Activated CD8-positive, alpha-beta memory T cell treated with anti-CD3 and anti-CD28 coated beads, Interleukin-2, amount 10 ng/mL, durations not matched to agents 7 days and 5 days (primary cell): ENCODE results near the gene DNAJC7. TPM values are rescaled to one million over a fixed set of nuclear protein-coding genes. Genes with fewer than 3 reads are reported as not detected.
"Not testable (repeated sequence)": the region's sequence is repeated elsewhere in the genome, so short reads cannot be mapped to it uniquely, and the experiment has no call there.

Experiments
- ATAC-seq: fragments of 150-1000 bp; cut with Tn5 transposase; one replicate; pipeline ENCODE4 v1.10.0; 2021; ENCODE audit warnings: moderate library complexity
- CTCF ChIA-PET: fragments of 350-600 bp; sonication (Branson Sonifier 250); formaldehyde crosslinking; loops from one replicate; lab custom pipeline; 2021; ENCODE audit warnings: antibody characterized with exemption; lab: Charles Lee
- DNase-seq: peaks from one replicate; pipeline ENCODE4 v3.0.0-alpha.2; 2020
- H3K27ac Mint-ChIP-seq: one replicate; pipeline ENCODE4 v1.8.0; 2021; ENCODE audit warnings: mild to moderate bottlenecking, mixed read lengths
- H3K27me3 Mint-ChIP-seq: one replicate; pipeline ENCODE4 v1.8.0; 2021; ENCODE audit warnings: mixed read lengths
- H3K36me3 Mint-ChIP-seq: one replicate; pipeline ENCODE4 v1.8.0; 2021; ENCODE audit warnings: mild to moderate bottlenecking, mixed read lengths
- H3K4me1 Mint-ChIP-seq: one replicate; pipeline ENCODE4 v1.8.0; 2021; ENCODE audit warnings: mixed read lengths
- H3K4me3 Mint-ChIP-seq: one replicate; pipeline ENCODE4 v1.8.0; 2021; ENCODE audit warnings: mild to moderate bottlenecking, moderate library complexity, mixed read lengths
- H3K9me3 Mint-ChIP-seq: one replicate; pipeline ENCODE4 v1.8.0; 2022; ENCODE audit warnings: low read depth, mixed read lengths
- total RNA-seq, 2 experiments: library from RNA; stranded (reverse); gene quantifications; one replicate each; pipeline ENCODE4 v1.2.3, GENCODE V29; 2021

The DNAJC7 gene
- total RNA-seq, 2 experiments from 2014 or later = 89.1 to 97.0 TPM

DNA sequence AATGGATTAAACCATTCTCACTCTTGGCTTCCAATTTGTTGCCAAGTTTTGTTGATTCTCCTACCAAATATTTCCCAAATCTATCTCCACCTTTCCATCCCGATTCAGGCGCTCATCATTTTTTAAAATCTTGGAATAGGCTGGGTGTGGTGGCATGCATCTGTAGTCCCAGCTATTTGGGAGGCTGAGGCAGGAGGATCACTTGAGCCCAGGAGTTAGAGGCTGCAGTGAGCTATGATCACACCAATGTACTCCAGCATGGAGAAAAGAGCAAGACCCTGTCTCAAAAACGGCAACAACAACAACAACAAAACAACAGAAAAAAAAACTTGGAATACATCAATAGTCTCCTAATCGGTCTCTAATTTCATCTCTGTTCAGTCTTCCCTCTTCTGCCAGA is 1.7 kb upstream of the DNAJC7 start:
- CTCF ChIA-PET = interaction anchor here (1.0 to 7.7 kb wide), 19 partner anchors 31 to 230 kb away, joined by 3 to 87 read pairs (median 5); partner anchors contain the start of genes ACLY, CNP, DHX58 and HCRT
- peak overlapping the region; percentile 53 for H3K27ac Mint-ChIP-seq

DNA sequence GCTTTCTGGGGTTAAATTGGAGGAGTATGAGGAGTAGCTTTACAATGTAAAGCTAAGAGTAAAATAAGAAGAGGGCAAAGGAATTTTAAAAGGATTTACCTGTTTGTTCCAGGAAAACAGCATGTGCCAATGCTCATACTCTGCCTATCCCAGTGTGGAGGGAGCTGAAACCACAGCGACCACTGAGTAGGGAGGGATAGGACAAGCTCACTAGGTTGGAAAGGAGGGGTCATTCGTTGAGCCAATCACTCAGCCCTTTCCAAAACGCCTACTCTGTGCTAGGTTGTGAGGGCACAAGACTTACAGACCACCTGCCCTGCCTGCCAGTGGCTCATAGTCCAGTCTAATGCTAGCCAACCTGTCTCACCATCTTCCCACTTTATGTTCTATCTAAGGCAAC is 1.1 kb upstream of the DNAJC7 start:
- Mint-ChIP-seq H3K36me3 (peaks cover 12% of the 10 kb centered on the region), H3K27me3 (no peaks in the 10 kb centered on the region)

More for the DNA sequence above, 1.7 kb upstream of the DNAJC7 start:
- H3K4me3 Mint-ChIP-seq = peak overlapping the region; percentile 93
- H3K4me1 Mint-ChIP-seq = peaks cover 54% of the 10 kb centered on the region
- H3K27me3 Mint-ChIP-seq = no peaks in the 10 kb centered on the region
- DNase-seq (no peak), ATAC-seq (no peak)
- H3K9me3 Mint-ChIP-seq = no peaks in the 10 kb centered on the region
- H3K36me3 Mint-ChIP-seq = peaks cover 15% of the 10 kb centered on the region

DNA sequence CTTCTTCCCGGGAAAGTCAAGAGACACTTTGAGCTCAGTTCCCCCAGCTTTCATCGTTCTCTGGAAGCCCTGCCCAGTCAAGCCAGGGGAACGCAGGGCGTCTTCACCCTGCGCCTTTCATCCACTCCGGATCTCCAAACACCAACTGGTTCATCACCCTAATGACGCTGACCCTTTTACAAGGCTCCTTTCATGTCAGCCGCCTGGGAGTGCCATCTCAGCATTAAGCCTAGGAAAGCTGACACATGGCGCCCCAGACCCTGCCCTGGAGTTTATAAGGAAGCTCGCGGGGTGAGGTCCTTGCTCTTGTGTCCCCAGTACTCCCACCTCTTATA is 594 bp upstream of the DNAJC7 start:
- peaks cover 61% of the 10 kb centered on the region for H3K4me1 Mint-ChIP-seq

More for the DNA sequence above, 1.1 kb upstream of the DNAJC7 start:
- H3K27ac Mint-ChIP-seq = peak overlapping the region; percentile 96
- ATAC-seq (no peak), DNase-seq (no peak)
- peaks cover 58% of the 10 kb centered on the region for H3K4me1 Mint-ChIP-seq
- H3K9me3 Mint-ChIP-seq = no peaks in the 10 kb centered on the region
- CTCF ChIA-PET = interaction anchor here (0.8 to 7.7 kb wide), 19 partner anchors 8 to 385 kb away, joined by 3 to 87 read pairs (median 4); partner anchors contain the start of genes ACLY, CNP, DHX58 and HCRT
- H3K4me3 Mint-ChIP-seq = peak overlapping the region; percentile 93

DNA sequence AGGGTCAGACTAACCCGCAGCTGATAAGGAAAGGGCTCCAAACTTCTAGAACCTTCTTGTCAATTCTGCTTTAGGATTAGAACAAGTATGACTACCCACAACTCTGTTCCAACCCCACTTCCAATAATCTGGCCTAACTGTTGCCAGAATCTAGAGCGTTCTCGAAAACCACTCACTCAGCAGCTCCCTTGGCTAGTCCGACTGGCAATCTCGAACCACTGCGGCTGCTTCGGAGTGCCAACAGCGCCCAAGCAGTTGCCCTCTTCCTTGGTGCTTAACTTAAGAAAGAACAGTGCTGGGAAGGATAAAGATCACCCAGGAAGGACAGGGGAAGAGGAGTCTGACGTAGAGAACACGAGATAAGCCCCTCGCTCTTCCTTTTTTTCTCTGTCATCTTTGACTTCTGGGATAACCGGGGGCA is 818 bp downstream of the DNAJC7 start:
- CTCF ChIA-PET = interaction anchor here (0.9 to 7.7 kb wide), 15 partner anchors 9 to 165 kb away, joined by 3 to 87 read pairs (median 4); partner anchors contain the start of genes ACLY, CNP, DHX58 and ODAD4
- no peak for ATAC-seq
- H3K36me3 Mint-ChIP-seq = peaks cover 11% of the 10 kb centered on the region
- H3K4me3 Mint-ChIP-seq = peak overlapping the region; percentile 93
- H3K4me1 Mint-ChIP-seq = peaks cover 64% of the 10 kb centered on the region
- peak; percentile 53 for DNase-seq
- peak overlapping the region; percentile 96 for H3K27ac Mint-ChIP-seq
- no peaks in the 10 kb centered on the region for H3K9me3 Mint-ChIP-seq
- no peaks in the 10 kb centered on the region for H3K27me3 Mint-ChIP-seq

More for the DNA sequence above, 594 bp upstream of the DNAJC7 start:
- no peak for DNase-seq
- no peaks in the 10 kb centered on the region for H3K27me3 Mint-ChIP-seq
- H3K4me3 Mint-ChIP-seq = peak overlapping the region; percentile 93
- peak overlapping the region; percentile 96 for H3K27ac Mint-ChIP-seq
- CTCF ChIA-PET = interaction anchor here (0.8 to 7.7 kb wide), 26 partner anchors 7 to 385 kb away, joined by 3 to 87 read pairs (median 4); partner anchors contain the start of genes ACLY, CNP, DHX58 and HCRT
- peaks cover 15% of the 10 kb centered on the region for H3K36me3 Mint-ChIP-seq
- no peaks in the 10 kb centered on the region for H3K9me3 Mint-ChIP-seq
- ATAC-seq = peak; percentile 7

DNA sequence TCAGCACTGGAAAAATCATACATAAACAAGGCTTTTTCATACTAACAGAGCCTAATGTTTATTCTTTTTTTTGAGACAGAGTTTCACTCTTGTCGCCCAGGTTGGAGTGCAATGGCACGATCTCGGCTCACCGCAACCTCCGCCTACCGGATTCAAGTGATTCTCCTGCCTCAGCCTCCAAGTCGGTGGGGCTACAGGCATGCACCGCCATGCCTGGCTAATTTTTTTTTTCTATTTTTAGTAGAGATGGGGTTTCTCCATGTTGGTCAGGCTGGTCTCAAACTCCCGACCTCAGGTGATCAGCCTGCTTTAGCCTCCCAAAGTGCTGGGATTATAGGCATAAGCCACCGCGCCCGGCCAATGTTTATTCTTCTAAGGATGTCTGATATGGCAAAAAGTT is 3.5 kb downstream of the DNAJC7 start:
- CTCF ChIA-PET = interaction anchor here (2.2 kb wide), 1 partner anchor 12 kb away, joined by 7 read pairs; no protein-coding TSS in a partner anchor
- ATAC-seq, DNase-seq, H3K9me3 Mint-ChIP-seq, H3K4me3 Mint-ChIP-seq, H3K27me3 Mint-ChIP-seq: not testable (repeated sequence)
- Mint-ChIP-seq H3K36me3 (peaks cover 24% of the 10 kb centered on the region), H3K27ac (peak overlapping the region; percentile 10), H3K4me1 (peaks cover 65% of the 10 kb centered on the region)

DNA sequence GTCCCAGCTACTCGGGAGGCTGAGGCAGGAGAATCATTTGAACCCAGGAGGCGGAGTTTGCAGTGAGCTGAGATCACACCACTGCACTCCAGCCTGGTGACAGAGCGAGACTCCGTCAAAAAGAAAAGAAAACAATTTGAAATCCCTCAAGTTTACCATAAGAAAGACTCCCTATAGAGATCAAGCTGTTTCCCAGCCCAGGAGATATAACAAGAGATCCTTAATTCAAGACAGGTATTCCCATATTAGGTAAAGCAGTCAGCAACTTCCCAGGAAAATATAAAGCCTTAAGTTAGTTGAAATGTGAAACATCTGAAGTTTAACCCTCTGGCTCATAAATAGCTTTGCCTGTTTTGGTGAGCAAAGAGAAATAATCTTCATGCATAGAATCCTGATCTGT is 4.9 kb downstream of the DNAJC7 start:
- Mint-ChIP-seq H3K4me1 (peaks cover 54% of the 10 kb centered on the region), H3K36me3 (peaks cover 24% of the 10 kb centered on the region)
- H3K4me3 Mint-ChIP-seq, H3K9me3 Mint-ChIP-seq, ATAC-seq, H3K27me3 Mint-ChIP-seq, DNase-seq, H3K27ac Mint-ChIP-seq: not testable (repeated sequence)
- CTCF ChIA-PET = interaction anchor here (1.0 to 2.2 kb wide), 2 partner anchors 12 to 13 kb away, joined by 4 to 7 read pairs; no protein-coding TSS in a partner anchor

DNA sequence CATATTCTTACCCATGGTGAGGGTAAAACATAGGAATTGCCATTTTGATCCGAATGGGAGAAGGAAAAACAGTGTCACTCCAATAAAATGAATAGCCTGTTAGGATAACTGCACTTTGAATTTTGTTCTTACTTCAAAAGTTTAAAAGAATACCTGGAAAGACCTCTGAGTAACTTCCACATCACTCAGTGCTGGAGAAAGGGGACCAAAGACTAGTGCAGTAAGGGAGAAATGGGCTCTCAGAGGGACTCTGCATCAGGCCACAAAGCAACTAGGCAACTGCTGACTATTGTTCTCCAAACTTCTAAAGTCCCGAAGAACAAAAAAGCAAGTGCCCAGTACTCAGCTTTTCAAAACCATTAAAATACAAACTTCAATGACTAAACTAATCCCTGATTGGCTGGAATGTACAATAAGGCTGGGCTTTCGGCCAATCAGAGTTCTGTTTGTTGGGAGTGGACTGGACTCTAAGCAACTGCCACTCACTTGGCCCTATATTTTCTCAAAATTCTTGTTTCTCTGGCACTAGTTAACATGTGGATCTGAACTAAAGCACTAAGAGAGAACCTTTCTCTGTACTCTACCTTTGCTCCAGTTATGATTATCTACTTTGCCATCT is 6.2 kb downstream of the DNAJC7 start:
- H3K27me3 Mint-ChIP-seq = no peaks in the 10 kb centered on the region
- CTCF ChIA-PET = no interaction called here
- ATAC-seq (no peak), DNase-seq (no peak)
- H3K4me3 Mint-ChIP-seq = no peak overlapping the region
- H3K27ac Mint-ChIP-seq = no peak overlapping the region
- H3K36me3 Mint-ChIP-seq = peaks cover 26% of the 10 kb centered on the region
- peaks cover 53% of the 10 kb centered on the region for H3K4me1 Mint-ChIP-seq
- H3K9me3 Mint-ChIP-seq = no peaks in the 10 kb centered on the region

DNA sequence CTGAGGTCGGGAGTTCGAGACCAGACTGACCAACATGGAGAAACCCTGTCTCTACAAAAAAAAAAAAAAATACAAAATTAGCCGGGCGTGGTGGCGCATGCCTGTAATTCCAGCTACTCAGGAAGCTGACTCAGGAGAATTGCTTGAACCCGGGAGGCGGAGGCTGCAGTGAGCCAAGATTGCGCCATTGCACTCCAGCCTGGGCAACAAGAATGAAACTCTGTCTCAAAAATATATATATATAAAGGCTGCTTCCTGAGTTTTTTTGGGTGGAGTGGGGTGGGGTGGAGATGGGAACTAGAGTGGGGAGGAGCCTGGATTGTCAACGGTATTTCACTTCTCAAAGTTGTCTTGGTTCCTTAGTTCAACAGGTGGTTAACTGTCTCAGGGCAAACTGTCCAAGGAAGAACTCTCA is 7.0 kb downstream of the DNAJC7 start:
- CTCF ChIA-PET, H3K27me3 Mint-ChIP-seq, DNase-seq, ATAC-seq, H3K27ac Mint-ChIP-seq, H3K4me3 Mint-ChIP-seq, H3K9me3 Mint-ChIP-seq: not testable (repeated sequence)
- Mint-ChIP-seq H3K4me1 (peaks cover 47% of the 10 kb centered on the region), H3K36me3 (peaks cover 26% of the 10 kb centered on the region)

DNA sequence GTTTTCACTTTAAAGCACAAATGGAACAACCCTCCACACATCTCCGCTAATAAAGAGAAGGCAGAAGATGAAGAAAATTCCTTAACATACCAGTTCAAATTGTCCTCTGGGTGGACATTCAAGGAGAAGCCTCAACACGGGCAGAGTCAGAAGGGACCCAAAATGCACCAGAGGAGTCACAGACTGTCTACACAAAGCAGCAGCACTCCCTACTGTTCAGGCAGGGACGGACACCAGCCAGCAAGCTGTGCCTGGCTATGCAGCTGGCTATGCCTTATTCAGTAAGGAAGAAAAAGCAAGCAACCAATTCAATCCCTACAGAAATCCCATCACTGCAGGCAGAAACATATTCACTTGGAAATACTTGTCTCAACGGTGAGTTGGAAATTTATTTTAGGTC is 8.1 kb downstream of the DNAJC7 start:
- no peaks in the 10 kb centered on the region for H3K27me3 Mint-ChIP-seq
- peaks cover 50% of the 10 kb centered on the region for H3K4me1 Mint-ChIP-seq
- no peak overlapping the region for H3K4me3 Mint-ChIP-seq
- ATAC-seq = no peak
- CTCF ChIA-PET = interaction anchor here (0.7 to 1.0 kb wide), 4 partner anchors 11 to 76 kb away, joined by 3 to 4 read pairs (median 3); partner anchors contain the start of gene NKIRAS2
- H3K36me3 Mint-ChIP-seq = peaks cover 26% of the 10 kb centered on the region
- DNase-seq = no peak
- H3K27ac Mint-ChIP-seq = no peak overlapping the region
- H3K9me3 Mint-ChIP-seq = no peaks in the 10 kb centered on the region

DNA sequence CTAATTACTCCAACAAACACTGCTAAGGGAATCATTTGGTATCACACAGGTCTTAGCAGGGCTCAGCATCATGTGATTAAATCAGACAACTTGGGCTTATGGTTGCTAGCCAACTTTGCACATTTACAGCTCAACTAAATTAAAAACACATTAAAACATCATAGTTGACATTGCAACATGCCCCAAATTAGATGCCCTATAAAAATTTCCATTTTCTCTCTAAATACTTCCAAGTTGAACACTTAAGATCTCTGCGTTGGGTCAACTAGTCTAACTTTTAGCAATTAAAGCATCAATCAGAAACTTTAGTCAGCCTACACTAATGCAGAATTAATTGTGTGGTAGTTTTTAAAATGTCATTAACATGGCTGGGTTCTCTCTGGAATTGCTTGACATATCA is 12.1 kb downstream of the DNAJC7 start:
- no peak overlapping the region for H3K4me3 Mint-ChIP-seq
- no peaks in the 10 kb centered on the region for H3K9me3 Mint-ChIP-seq
- ATAC-seq (no peak), DNase-seq (no peak)
- CTCF ChIA-PET = interaction anchor here (1.1 to 1.8 kb wide), 4 partner anchors 10 to 176 kb away, joined by 3 to 6 read pairs (median 4); partner anchors contain the start of genes DNAJC7 and KCNH4
- H3K27me3 Mint-ChIP-seq = no peaks in the 10 kb centered on the region
- H3K27ac Mint-ChIP-seq = no peak overlapping the region
- peaks cover 32% of the 10 kb centered on the region for H3K36me3 Mint-ChIP-seq
- peaks cover 28% of the 10 kb centered on the region for H3K4me1 Mint-ChIP-seq

DNA sequence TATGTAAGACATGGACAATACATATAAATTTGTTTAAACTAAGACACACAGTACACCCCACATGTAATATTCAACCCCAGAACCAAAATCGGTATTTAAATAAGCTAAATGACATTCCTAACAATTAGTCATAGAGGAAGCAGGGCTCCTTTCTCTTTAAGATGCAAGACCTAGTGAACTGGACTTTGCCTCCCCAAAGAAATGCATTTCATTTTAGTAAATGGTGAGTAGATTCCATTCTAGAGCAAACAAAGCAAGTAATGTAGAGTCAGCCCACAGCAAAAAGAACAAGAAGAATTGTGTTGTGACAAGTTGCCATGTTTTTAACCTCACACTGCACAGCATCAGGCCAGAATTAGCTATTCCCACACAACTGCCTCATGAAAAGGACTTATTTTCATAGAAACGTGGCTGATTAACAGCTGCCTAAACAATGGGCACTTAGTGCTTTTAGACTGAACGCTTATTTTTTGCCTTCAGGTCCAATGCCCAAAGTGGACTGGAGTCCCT is 14.4 kb downstream of the DNAJC7 start:
- H3K4me3 Mint-ChIP-seq = no peak overlapping the region
- H3K9me3 Mint-ChIP-seq = no peaks in the 10 kb centered on the region
- DNase-seq = no peak
- no peak for ATAC-seq
- CTCF ChIA-PET = interaction anchor here (1.0 kb wide), 1 partner anchor 21 kb away, joined by 3 read pairs; no protein-coding TSS in a partner anchor
- H3K36me3 Mint-ChIP-seq = peaks cover 34% of the 10 kb centered on the region
- H3K27me3 Mint-ChIP-seq = no peaks in the 10 kb centered on the region
- H3K4me1 Mint-ChIP-seq = peaks cover 20% of the 10 kb centered on the region
- peak overlapping the region; percentile 4 for H3K27ac Mint-ChIP-seq

DNA sequence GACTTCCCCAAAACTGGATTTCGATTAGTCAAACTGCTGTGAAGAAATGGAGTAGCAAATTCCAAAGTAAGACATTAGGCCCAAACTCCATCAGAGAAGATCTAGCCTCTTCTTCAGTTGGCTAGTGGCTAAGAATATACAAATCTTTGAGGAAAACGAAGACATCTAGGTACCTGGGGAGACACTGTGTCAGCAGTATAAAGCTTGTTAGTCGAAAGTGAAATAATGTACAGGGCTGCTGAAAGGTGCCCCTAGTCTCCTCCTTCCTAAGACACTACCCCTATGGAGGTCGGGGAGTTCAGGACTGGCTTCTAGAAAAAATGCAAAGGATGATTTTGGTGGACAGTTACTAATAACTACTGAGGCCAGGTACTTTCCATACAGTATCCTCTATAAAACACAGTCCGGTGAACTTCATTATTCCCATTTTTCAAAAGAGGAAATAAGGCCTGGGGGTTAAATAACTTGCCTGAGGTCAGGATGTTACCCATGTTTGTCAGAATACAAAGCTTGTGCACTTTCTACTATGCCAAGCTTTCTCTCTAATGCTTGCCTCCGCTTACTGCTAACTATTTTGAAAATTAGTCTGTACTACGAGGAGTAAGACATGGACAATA is 15.0 kb downstream of the DNAJC7 start:
- Mint-ChIP-seq H3K4me1 (peaks cover 20% of the 10 kb centered on the region), H3K4me3 (no peak overlapping the region), H3K27ac (no peak overlapping the region), H3K36me3 (peaks cover 36% of the 10 kb centered on the region), H3K27me3 (no peaks in the 10 kb centered on the region), H3K9me3 (no peaks in the 10 kb centered on the region)
- DNase-seq (no peak), ATAC-seq (no peak)
- CTCF ChIA-PET = no interaction called here

DNA sequence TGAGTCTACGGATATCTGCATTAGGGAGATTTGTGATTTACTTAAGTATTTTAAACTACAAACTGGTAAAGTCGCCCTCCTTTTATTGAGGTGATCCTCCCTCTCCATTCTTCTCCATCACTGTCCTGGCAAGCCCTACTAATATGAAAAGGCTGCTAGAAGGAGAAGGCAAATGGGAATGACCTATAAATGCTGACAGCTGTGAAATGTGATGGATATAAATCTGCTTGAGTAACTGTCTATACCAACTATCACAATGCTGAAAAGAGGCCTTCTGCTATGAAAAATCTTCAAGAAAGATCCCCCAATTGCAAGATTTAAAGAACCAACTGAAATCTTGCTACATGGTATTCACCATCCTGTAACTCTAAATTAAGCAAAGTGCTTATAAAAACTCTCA is 15.5 kb downstream of the DNAJC7 start:
- Mint-ChIP-seq H3K9me3 (no peaks in the 10 kb centered on the region), H3K27ac (no peak overlapping the region), H3K36me3 (peaks cover 37% of the 10 kb centered on the region), H3K27me3 (no peaks in the 10 kb centered on the region), H3K4me1 (peaks cover 18% of the 10 kb centered on the region), H3K4me3 (no peak overlapping the region)
- CTCF ChIA-PET = no interaction called here
- DNase-seq (no peak), ATAC-seq (no peak)
